HG02798 (cell line): ENCODE results near the gene GPR65.

Experiments used
- ATAC-seq: cut with Tn5 transposase; IDR thresholded peaks from one replicate; pipeline ENCODE4 v1.9.1; 2021; ENCODE audit warnings: mild to moderate bottlenecking; ENCODE audit not compliant: unreplicated experiment, poor library complexity

GPR65 gene

GRCh38 chr14:88036422-88036821 is 31.5 kb downstream of the GPR65 start:
- no peak for ATAC-seq

DNA sequence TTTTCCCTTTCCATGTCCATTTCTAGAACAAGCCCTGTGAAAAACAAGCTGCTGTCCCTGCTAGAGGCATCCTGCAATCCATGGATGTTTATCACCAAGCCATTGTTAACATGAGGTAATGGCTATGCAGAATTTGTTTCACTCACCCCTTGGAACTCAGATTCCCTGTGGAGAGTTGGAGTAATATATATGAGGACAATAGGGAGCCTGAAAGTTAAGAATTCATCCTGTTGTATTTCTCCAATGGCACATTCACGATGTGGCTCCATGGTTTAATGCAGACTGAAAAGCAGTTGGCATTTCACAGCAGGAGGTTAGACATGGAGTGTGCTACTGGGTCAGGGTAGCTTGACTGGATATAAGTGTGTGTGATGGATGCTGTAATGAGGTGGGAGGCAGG is 32.4 kb downstream of the GPR65 start:
- ATAC-seq, result no peak

- no peak for ATAC-seq
These were observed 34.3 kb downstream of the GPR65 start for GRCh38 chr14:88039197-88039596.

GRCh38 chr14:88040146-88040545 is 35.2 kb downstream of the GPR65 start:
- no peak for ATAC-seq

DNA sequence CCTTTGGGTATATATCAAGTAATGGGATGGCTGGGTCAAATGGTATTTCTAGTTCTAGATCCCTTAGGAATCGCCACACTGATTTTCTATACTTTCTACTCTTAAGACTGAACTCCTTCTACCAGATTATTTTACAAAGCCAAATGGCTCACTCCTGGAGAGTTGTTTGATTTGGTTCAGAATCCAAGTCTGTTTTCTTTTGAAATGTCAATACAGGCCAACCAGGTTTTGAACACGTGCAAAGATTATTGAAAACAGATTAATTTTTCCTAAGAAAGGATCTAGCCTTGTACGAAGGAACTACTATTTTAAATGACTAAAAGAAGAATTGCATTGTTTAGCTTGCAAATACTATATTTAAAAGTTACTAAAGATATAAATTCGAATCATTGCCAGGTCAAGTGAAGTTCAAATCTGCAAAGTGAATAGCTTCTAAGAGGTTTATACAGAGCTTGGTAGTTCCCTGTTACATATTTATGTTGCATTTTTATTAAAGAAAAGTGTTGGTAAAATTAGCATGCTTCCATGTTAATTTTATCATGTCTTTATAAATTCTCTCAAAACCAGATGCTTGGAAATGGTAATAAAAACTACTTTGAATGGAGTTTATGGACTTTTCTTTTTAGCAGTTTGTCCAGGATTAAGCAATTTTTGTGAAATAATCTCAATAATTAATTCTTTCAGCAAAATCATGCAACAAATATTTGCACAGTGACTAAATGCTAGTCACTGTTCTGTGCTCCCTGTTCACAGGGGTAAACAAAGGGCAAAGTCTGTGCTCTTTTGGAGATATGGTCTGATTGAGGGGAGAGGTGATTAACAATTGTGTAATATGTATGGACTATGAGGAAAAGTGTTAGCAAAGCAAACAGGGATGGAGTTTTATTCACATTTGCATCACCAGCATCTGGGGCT is 38.9 kb downstream of the GPR65 start:
- ATAC-seq, result no peak

- no peak for ATAC-seq
These were observed 39.5 kb downstream of the GPR65 start for GRCh38 chr14:88044444-88044758.

DNA sequence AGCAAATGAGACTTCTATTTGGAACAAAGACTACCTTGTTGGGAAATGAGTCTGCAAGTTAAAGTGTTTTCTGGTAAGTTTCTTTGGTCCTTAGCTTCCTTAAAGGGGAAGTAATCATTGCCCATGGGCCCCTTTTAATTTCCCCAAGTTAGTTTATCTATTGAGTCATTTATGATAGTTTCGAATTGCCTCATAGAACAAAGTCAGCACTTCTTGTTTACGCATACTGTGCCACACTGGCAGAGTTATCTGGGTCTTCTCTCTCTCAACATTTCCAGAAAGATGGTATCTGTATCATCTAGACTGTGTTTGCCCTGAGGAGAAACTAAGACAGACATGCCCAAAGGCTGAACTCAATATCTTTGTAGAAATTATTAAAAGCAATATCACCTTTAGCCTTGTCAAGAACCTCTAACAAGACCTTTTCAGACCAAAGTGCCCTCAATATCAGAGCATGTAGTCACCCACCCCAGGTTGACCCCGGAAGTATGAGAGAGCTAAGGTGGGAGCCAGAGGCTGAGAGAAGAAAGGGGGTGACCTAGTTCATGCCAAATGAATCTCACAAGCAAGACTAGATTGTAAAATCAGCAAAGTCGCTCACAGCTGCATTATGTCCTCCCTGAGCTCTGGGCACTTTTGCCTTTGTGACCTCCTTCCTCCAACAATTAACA is 40.0 kb downstream of the GPR65 start:
- ATAC-seq, result peak; percentile 60

- no peak for ATAC-seq
These were observed 40.8 kb downstream of the GPR65 start for GRCh38 chr14:88045705-88046104.

- ATAC-seq, result no peak
These were observed 43.4 kb downstream of the GPR65 start for GRCh38 chr14:88048351-88048750.

- no peak for ATAC-seq
These were observed 44.3 kb downstream of the GPR65 start for GRCh38 chr14:88049266-88049665.

DNA sequence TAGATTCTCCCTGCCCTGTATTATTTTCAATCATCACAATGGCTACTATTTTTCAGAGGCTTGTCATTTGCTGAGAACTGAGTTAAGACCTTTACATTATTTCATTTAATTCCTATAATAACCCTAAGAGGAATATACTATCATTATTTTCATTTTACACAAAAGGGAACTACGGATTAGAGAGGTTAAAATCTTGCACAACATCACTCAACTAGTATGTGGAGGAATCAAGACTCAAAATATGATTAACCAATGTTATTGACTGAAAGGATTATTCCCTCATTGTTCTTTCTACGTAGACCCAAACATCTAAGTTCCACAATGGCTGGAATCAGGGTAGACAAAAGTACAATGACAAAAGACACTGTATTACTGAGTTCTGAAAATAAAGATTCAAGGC is 45.0 kb downstream of the GPR65 start:
- ATAC-seq, result no peak

GRCh38 chr14:88060576-88060975 is 55.6 kb downstream of the GPR65 start:
- no peak for ATAC-seq

DNA sequence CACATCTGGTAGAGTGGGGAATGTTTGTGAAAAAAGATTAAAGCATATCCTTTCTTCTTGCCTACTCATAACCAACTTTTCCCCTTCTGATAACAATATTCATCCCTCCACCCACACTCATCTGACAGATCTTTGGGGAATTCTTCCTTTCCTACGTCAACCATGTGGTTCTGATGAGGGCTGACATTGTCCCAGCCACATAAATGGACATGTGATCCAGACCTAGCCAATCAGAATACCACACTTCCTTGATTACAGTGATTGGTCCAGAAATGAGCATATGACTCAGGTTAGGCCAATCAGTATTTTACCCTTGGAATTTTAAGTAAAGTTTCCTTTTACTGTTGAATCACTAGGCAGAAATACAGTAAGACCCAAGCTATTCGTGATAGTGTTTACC is 58.9 kb downstream of the GPR65 start:
- ATAC-seq, result no peak
